GM21576 (cell line): ENCODE measurements around the gene MCHR1.
"Not testable (repeated sequence)": the region's sequence is repeated elsewhere in the genome, so short reads cannot be mapped to it uniquely, and the experiment has no call there.

ENCODE experiments used
- ATAC-seq: cut with Tn5 transposase; IDR thresholded peaks from one replicate; pipeline ENCODE4 v1.9.1; 2021; ENCODE audit warnings: mild to moderate bottlenecking, moderate library complexity; ENCODE audit not compliant: unreplicated experiment

Gene MCHR1

GRCh38 chr22:40685406-40685805, 6.1 kb downstream of the MCHR1 start:
- ATAC-seq, result no peak

- ATAC-seq, result no peak
Measured at GRCh38 chr22:40687706-40688105, 8.4 kb downstream of the MCHR1 start.

- ATAC-seq, result no peak
Measured at GRCh38 chr22:40690370-40690769, 11.1 kb downstream of the MCHR1 start.

- ATAC-seq, result no peak
Measured at GRCh38 chr22:40691532-40691931, 12.2 kb downstream of the MCHR1 start.

GRCh38 chr22:40694411-40694810, 15.1 kb downstream of the MCHR1 start:
- ATAC-seq, result no peak

- ATAC-seq, result no peak
Measured at GRCh38 chr22:40701274-40701673, 22.0 kb downstream of the MCHR1 start.

- no peak for ATAC-seq
Measured at GRCh38 chr22:40703174-40703573, 23.9 kb downstream of the MCHR1 start.

GRCh38 chr22:40703736-40704135, 24.5 kb downstream of the MCHR1 start:
- ATAC-seq, result no peak

GRCh38 chr22:40705918-40706682, 26.8 kb downstream of the MCHR1 start:
- no peak for ATAC-seq

GRCh38 chr22:40707154-40707553, 27.9 kb downstream of the MCHR1 start:
- no peak for ATAC-seq

DNA sequence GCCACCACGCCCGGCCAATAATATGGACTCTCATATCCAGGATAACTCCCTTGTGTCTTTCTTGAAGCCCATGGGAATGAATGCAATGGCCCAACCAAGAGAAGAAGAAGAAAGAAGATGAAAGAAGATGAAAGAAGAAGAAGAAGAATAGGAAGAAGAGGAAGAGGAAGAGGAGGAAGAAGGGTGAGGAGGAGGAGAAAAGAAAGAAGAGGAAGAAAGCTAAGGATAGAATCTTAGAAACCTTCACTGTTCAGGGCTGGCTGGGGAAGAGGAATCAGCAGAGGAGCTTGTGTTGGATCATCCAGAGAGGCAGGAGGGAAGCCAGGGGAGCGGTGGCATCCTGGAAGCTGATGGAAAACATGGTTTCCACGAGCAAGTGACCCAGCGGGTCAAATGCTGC, 28.9 kb downstream of the MCHR1 start:
- ATAC-seq, result no peak

- ATAC-seq, result no peak
Measured at GRCh38 chr22:40709752-40710413, 30.6 kb downstream of the MCHR1 start.

DNA sequence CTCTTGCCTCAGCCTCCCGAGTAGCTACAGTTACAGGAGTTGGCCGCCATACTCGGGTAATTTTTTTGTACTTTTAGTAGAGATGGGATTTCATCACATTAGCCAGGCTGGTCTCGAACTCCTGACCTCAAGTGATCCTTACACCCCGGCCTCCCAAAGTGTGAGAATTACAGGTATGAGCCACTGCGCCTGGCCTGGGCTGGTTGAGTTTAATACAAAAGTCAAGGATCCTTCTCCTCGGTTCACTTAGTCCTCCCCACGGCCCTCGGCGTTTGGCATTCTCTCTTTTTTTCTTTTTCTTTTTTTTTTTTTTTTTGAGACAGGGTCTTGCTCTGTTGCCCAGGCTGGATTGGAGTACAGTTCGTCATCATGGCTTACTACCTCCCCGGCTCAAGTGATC, 33.0 kb downstream of the MCHR1 start:
- ATAC-seq, result no peak

DNA sequence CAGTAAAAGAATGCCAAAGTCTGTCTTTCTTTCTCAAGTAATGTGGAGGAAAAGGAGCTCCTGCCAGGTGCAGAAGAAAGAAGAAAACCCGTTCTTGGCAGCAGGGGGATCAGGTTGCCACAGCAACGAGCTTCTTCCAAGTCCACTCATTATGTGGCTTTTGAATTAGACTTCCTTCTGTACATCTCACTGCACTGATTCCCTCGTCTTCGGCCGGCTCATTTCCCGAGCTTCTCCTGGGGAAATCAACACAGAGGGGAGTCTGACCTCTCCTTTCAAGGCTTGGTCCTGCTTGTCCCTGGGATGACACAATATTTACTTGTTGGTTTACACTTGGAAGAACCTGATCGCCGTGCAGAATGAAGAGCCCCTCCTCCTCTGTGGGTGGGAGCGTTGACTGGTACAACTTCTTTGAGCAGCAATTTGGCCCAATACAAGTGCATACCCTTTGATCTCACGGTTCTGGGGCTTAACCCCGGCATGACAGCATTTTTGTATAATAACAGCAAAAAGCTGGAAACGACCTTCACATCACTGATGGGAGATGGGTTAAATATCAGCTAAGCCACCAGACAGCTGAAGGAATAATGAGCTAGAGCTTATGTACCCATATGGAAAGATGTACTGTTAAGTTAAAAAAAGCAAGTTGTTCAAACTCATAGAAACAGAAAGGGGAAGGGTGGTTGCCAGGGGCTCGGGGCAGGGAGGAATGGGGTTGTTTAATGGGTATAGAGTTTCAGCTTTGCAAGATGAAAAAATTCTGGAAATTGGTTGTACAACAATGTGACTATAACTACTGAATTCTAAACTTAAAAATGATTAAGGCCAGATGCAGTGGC, 35.4 kb downstream of the MCHR1 start:
- no peak for ATAC-seq

DNA sequence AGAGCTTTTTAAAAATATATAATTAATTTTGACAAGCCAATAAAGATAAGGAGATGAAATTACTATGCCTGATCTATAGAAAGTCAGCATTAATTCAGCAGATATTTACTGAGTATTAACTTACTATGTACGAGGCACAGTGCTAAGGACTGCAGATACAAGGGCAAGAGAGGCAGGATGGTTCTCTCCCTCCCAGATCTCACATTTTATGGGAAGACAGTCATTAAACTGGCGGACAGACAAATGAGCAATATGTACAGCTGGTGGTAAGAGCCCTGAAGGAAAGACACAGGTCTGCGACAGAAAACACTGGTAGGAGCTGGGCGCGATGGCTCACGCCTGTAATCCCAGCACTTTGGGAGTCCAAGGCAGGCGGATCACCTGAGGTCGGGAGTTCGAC, 36.8 kb downstream of the MCHR1 start:
- ATAC-seq, result no peak

- not testable (repeated sequence) for ATAC-seq
Measured at GRCh38 chr22:40717657-40718056, 38.4 kb downstream of the MCHR1 start.

DNA sequence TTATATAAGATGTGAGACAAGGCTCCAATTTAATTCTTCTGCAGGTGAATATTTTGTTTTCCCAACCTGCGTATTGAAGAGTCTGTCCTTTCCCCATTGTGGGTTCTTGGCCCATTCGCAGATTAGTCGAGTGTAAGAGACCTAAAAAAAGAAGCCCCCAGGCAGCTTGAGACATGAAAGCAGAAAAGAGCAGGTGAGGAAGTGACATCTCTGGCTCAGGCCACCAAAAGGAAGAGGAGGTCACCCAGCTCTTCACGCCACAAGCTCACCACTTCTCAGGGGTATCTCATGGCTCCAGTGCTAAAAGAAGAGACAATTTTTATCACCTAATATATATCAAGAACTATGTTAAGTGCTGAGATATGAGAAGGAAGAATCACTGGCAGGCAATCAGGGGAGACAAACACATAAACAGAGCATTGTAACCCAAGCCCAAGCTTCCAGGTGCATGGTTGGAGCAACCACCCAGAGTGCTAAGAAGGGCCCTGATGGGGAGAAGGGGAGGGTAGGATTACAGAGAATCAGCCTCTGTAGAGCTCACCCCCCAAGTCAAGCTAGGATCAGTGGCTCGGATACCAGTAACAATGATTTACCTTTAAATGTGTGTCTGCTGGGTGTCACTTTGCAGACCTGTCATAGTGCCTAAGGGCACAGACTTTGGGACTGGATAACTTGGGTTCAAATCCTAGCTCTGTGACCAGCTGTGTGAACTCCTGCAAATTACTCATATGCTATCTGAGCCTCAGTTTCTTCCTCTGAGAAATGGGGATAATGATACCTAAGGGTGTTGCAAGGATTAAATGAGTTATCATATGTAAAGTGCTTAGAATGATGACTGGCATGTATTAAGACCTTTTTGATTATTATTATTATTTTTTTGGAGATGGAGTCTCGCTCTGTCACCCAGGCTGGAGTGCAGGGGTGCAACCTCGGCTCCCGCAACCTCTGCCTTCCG, 39.2 kb downstream of the MCHR1 start:
- no peak for ATAC-seq

DNA sequence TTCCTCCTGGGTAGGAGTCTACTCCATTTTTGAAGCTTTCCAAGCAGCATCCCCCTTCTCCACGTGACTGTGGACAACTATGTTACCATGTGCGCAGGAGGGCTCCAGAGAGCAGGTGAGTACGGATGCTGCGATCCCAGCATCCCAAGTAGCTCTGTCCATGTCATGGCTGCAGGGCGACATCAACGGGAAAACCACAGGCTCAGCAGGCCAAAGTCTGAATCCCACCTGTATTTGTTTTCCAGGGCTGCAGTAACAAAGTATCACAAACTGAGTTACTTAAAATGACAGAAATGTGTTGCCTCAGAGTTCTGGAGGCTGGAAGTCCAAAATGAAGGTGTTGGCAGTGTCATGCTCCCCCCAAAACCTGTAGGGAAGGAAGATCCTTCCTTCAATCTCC, 40.3 kb downstream of the MCHR1 start:
- no peak for ATAC-seq

DNA sequence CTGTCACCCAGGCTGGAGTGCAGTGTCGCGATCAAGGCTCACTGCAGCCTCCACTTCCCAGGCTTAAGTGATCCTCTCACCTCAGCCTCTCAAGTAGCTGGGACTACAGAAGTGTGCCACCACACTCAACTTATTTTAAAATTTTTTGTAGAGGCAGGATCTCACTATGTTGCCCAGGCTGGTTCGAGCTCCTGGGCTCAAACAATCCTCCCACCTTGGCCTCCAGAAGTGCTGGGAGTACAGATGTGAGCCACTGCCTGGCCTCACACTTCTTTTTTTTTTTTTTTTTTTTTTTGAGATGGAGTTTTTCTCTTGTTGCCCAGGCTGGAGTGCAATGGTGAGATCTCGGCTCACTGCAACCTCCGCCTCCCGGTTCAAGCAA, 40.9 kb downstream of the MCHR1 start:
- ATAC-seq, result not testable (repeated sequence)

GRCh38 chr22:40720538-40721256, 41.4 kb downstream of the MCHR1 start:
- no peak for ATAC-seq
